ENCODE results near the gene PCIF1.

- TF ChIP-seq CTCF (IDR thresholded peaks at IDR 0.05): no peak
- TF ChIP-seq POLR2A (IDR thresholded peaks at IDR 0.05): no peak
These were observed 6.0 kb downstream of the PCIF1 start for GRCh38 chr20:45940469-45940868.
